ENCODE data around the gene ARHGAP26.

GRCh38 chr5:142749321-142749720 is 20.9 kb upstream of the ARHGAP26 start:
- no peak for TF ChIP-seq EP300 (IDR thresholded peaks at IDR 0.05)
- TF ChIP-seq POLR2AphosphoS5 (IDR thresholded peaks at IDR 0.05): no peak
- no peak for TF ChIP-seq CTCF (IDR thresholded peaks at IDR 0.05)
- TF ChIP-seq POLR2A (IDR thresholded peaks at IDR 0.05): no peak

All from sigmoid colon (tissue), 4 donors.